Measurements from ENCODE around the gene FUBP3. TPM values are rescaled to one million over a fixed set of nuclear protein-coding genes. Genes with fewer than 3 reads are reported as not detected.

The FUBP3 gene
- total RNA-seq, 6 donors from 2014 or later, result 28.7 to 139 (median 43.6) TPM

DNA sequence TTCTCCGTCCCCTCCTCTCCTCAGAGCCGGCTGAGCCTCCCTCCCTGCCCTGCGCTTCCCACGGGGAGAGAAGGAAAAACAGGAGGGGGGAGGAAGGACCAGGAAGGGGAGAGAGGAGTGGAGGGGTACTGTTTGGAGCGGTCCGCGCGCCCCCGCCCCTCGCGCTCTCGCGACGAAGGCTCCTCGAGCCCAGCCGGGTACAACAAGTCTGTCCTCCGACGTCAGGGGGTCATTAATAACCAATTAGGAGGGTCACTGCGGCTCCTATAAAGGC is 84.5 kb downstream of the FUBP3 start:
- DNase-seq (no peak), ATAC-seq (ENCODE audit: low FRiP score in 2 of 2) (no peak)
- H3K9me3 ChIP-seq, result peaks cover 0 to under 1% (median 0%) of the 10 kb centered on the region in 4 donors
- 5 to 7% methylated on average over 15 to 19 of the region's 19 CpGs for WGBS, 2 donors
- H3K27me3 ChIP-seq, result peaks cover 0 to 94% (median 59%) of the 10 kb centered on the region in 4 donors
- H3K27ac ChIP-seq, result no peak overlapping the region
- H3K4me1 ChIP-seq, result peaks cover 54 to 82% (median 68%) of the 10 kb centered on the region in 4 donors
- no peak overlapping the region for H3K4me3 ChIP-seq
- no peak for TF ChIP-seq POLR2A (IDR thresholded peaks at IDR 0.05)
- TF ChIP-seq EP300 (IDR thresholded peaks at IDR 0.05), result no peak
- TF ChIP-seq, protein P1, sequence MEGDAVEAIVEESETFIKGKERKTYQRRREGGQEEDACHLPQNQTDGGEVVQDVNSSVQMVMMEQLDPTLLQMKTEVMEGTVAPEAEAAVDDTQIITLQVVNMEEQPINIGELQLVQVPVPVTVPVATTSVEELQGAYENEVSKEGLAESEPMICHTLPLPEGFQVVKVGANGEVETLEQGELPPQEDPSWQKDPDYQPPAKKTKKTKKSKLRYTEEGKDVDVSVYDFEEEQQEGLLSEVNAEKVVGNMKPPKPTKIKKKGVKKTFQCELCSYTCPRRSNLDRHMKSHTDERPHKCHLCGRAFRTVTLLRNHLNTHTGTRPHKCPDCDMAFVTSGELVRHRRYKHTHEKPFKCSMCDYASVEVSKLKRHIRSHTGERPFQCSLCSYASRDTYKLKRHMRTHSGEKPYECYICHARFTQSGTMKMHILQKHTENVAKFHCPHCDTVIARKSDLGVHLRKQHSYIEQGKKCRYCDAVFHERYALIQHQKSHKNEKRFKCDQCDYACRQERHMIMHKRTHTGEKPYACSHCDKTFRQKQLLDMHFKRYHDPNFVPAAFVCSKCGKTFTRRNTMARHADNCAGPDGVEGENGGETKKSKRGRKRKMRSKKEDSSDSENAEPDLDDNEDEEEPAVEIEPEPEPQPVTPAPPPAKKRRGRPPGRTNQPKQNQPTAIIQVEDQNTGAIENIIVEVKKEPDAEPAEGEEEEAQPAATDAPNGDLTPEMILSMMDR (IDR thresholded peaks at IDR 0.05), result no peak
- no peak for TF ChIP-seq POLR2AphosphoS5 (IDR thresholded peaks at IDR 0.05)
- no peaks in the 10 kb centered on the region for H3K36me3 ChIP-seq

DNA sequence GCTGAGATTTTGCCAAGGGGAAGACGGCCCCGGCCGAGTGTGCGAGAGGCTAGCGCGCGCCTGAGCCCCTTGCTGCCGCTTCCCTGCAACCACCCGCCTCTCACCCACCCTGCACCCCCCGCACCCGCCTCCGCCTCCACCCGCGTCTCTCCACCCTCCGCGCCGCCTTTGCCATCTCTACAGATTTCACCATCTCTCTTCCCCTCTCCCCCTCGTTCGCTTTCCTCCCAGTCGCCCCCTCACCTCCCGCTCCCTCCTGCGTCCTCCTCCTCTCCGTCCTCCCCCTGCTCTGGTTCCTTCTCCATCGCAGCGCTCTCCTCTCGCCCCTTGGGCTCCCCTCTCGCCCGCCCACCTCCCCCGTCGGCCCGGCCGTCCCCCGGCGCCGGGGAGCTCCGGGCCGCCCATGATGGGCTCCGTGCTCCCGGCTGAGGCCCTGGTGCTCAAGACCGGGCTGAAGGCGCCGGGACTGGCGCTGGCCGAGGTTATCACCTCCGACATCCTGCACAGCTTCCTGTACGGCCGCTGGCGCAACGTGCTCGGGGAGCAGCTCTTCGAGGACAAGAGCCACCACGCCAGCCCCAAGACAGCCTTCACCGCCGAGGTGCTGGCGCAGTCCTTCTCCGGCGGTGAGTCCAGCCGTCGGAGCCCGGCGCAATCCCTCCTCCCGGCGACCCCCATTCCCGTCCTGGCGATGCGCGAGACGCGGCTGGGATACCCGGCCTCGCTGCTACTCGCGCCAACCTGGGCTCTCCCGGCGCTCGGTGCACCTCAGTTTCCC is 85.1 kb downstream of the FUBP3 start, which contains the start of gene PRDM12:
TSS of gene PRDM12 (plus strand) at position 344 of the 778 bp plus-strand sequence. CDS start at position 404, 60 bp downstream.
- Histone ChIP-seq H3K4me3 (no peak within 1 kb of the TSS), H3K27ac (no peak within 1 kb of the TSS), H3K4me1 (peaks cover 54 to 78% (median 68%) of the 10 kb centered on the region in 4 donors), H3K36me3 (no peaks in the 10 kb centered on the region), H3K27me3 (peaks cover 0 to 89% (median 54%) of the 10 kb centered on the region in 4 donors), H3K9me3 (no peaks in the 10 kb centered on the region)
- TF ChIP-seq POLR2A (IDR thresholded peaks at IDR 0.05), result no peak
- TF ChIP-seq, protein P1 (IDR thresholded peaks at IDR 0.05), result no peak
- no peak for TF ChIP-seq POLR2AphosphoS5 (IDR thresholded peaks at IDR 0.05)
- TF ChIP-seq EP300 (IDR thresholded peaks at IDR 0.05), result no peak
- DNase-seq (peak in 1 of 2 donors; percentile 79), ATAC-seq (ENCODE audit: low FRiP score in 2 of 2) (no peak)
- 6 to 8% methylated on average over 23 to 29 of the region's 76 CpGs for WGBS, 2 donors

DNA sequence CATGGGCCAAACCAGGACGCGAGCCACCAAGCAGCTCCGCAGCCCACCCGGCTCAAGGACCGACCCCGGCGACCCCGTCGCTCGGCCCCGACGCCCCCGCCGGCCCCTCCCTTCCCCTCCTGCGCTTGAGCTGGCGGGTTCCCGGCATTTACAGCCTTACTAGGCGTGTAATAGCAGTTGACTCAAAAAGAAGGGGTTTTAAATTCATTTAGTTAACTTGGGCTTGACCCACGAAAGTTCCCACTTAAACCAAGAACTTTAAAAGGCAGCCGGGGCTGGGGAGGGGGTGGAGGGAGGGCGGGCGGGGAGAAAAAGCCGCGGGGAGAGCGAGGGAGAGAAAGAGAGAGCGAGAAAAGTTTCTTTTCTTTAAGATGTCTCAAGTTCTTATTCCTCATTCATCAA is 85.7 kb downstream of the FUBP3 start:
- H3K36me3 ChIP-seq, result no peaks in the 10 kb centered on the region
- no peak for DNase-seq
- ATAC-seq (ENCODE audit: low FRiP score in 2 of 2), result no peak
- TF ChIP-seq POLR2AphosphoS5 (IDR thresholded peaks at IDR 0.05), result no peak
- no peak for TF ChIP-seq POLR2A (IDR thresholded peaks at IDR 0.05)
- no peak for TF ChIP-seq EP300 (IDR thresholded peaks at IDR 0.05)
- WGBS, 2 donors, result 1 to 4% methylated on average over 13 to 25 of the region's 26 CpGs
- H3K27ac ChIP-seq, result no peak overlapping the region
- peaks cover 0 to 83% (median 49%) of the 10 kb centered on the region in 4 donors for H3K27me3 ChIP-seq
- no peak overlapping the region for H3K4me3 ChIP-seq
- no peaks in the 10 kb centered on the region for H3K9me3 ChIP-seq
- peaks cover 49 to 72% (median 63%) of the 10 kb centered on the region in 4 donors for H3K4me1 ChIP-seq

DNA sequence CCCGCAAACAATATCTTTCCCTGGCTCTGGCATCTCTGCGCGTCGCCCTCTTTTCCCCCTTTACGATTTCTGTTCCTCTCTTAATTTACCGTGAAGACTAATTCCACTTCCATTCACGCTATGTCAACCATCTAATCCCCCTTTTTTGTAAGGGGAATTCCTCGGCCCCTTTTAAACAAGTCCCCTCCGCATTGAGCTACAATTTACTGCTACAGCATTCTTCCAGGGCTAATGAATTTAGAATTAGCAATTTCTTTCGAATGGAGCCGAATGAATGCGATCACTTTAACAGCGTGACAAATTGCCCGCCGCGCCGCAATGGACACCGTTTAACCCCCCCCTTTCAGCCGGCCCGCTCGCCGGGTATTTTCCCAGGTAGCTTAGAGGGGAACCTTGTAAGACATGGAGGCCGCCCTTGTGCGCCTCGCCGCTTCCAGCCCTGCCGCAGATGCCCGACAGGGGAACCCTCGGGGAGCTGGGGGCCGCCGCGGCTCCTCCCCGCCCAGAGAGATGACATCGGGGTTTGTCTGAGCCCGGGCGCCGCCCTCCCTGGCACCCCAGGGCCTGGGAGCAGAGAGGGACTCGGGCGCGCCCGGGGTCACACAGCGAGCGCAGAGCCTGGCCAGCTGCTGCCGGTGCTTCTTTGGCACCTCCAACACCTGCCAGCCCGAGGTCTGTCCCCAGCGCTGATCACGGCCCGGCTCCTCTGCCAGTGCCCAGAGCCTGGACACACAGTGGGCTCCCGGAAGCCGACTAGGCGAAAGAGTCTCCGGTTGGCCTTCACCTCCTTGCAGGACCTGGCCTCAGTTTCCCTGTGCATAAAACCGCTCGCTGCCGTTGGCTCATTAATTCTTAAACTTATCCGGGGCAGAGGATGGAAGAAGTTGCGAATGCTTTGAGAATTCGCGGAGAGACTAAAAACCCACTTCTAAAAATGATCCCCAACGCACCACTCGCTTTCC is 86.3 kb downstream of the FUBP3 start:
- Histone ChIP-seq H3K9me3 (no peaks in the 10 kb centered on the region), H3K4me3 (no peak overlapping the region), H3K36me3 (no peaks in the 10 kb centered on the region), H3K27ac (no peak overlapping the region), H3K4me1 (peaks cover 42 to 65% (median 56%) of the 10 kb centered on the region in 4 donors), H3K27me3 (peaks cover 0 to 76% (median 45%) of the 10 kb centered on the region in 4 donors)
- ATAC-seq (ENCODE audit: low FRiP score in 2 of 2) (no peak), DNase-seq (peak in 1 of 2 donors; percentile 80)
- 5 to 7% methylated on average over 29 to 39 of the region's 61 CpGs for WGBS, 2 donors
- TF ChIP-seq POLR2A (IDR thresholded peaks at IDR 0.05) (no peak), EP300 (IDR thresholded peaks at IDR 0.05) (no peak), POLR2AphosphoS5 (IDR thresholded peaks at IDR 0.05) (no peak)
- TF ChIP-seq, protein P1 (IDR thresholded peaks at IDR 0.05), result no peak

Measured in upper lobe of left lung (tissue), 6 donors.